HEK293T (cell line): ENCODE data around the gene COQ8B.

Experiments used
- CTCF ChIA-PET: fragments of 350-600 bp; formaldehyde crosslinking; extraction: SDS; loops from one replicate; lab custom pipeline; 2021; ENCODE audit warnings: antibody characterized with exemption, inconsistent platforms; lab: Yijun Ruan, JAX
- POLR2A ChIA-PET: fragments of 350-600 bp; formaldehyde crosslinking; extraction: SDS; loops from one replicate; lab custom pipeline; 2020; ENCODE audit warnings: antibody characterized with exemption, inconsistent platforms; lab: Yijun Ruan, JAX
- DNase-seq: peaks from one replicate; pipeline ENCODE4 v3.0.0; 2012; ENCODE audit warnings: mixed read lengths; ENCODE audit errors: extremely low spot score
- ARNT ChIP-seq: fragments of 450-650 bp; IDR thresholded peaks from 2 replicates; pipeline ENCODE4 v1.6.1; 2017; ENCODE audit warnings: mild to moderate bottlenecking
- BHLHE40 ChIP-seq: fragments of 450-650 bp; IDR thresholded peaks from 2 replicates; pipeline ENCODE4 v1.6.1; 2016; ENCODE audit warnings: mild to moderate bottlenecking, moderate library complexity, borderline replicate concordance
- CTBP1 ChIP-seq: fragments of 450-650 bp; IDR thresholded peaks from 2 replicates; pipeline ENCODE4 v1.6.1; 2016; ENCODE audit warnings: borderline replicate concordance
- ELF4 ChIP-seq: fragments of 450-650 bp; IDR thresholded peaks from 2 replicates; pipeline ENCODE4 v1.6.1; 2017; ENCODE audit warnings: antibody characterized with exemption
- FOXA1 ChIP-seq: fragments of 450-650 bp; IDR thresholded peaks from 2 replicates; pipeline ENCODE4 v1.6.1; 2016; ENCODE audit warnings: mild to moderate bottlenecking
- FOXK2 ChIP-seq: fragments of 450-650 bp; IDR thresholded peaks from 2 replicates; pipeline ENCODE4 v1.6.1; 2016; ENCODE audit warnings: mild to moderate bottlenecking
- FOXM1 ChIP-seq: fragments of 450-650 bp; IDR thresholded peaks from 2 replicates; pipeline ENCODE4 v1.6.1; 2017; ENCODE audit warnings: mild to moderate bottlenecking, borderline replicate concordance
- HDGF ChIP-seq: fragments of 450-650 bp; IDR thresholded peaks from 2 replicates; pipeline ENCODE4 v1.6.1; 2017; ENCODE audit warnings: antibody characterized with exemption, borderline replicate concordance
- L3MBTL2 ChIP-seq: fragments of 450-650 bp; conservative IDR thresholded peaks from 2 replicates; pipeline ENCODE4 v1.6.1; 2016; ENCODE audit warnings: mild to moderate bottlenecking
- LEF1 ChIP-seq: fragments of 450-650 bp; IDR thresholded peaks from 2 replicates; pipeline ENCODE4 v1.6.1; 2017; ENCODE audit warnings: mild to moderate bottlenecking, borderline replicate concordance
- NFRKB ChIP-seq: fragments of 450-650 bp; IDR thresholded peaks from 2 replicates; pipeline ENCODE4 v1.6.1; 2016; ENCODE audit warnings: mild to moderate bottlenecking, moderate library complexity
- PKNOX1 ChIP-seq: fragments of 450-650 bp; IDR thresholded peaks from 2 replicates; pipeline ENCODE4 v1.6.1; 2016
- SP1 ChIP-seq: fragments of 450-650 bp; IDR thresholded peaks from 2 replicates; pipeline ENCODE4 v1.6.1; 2017
- SUZ12 ChIP-seq: fragments of 450-650 bp; IDR thresholded peaks from 2 replicates; pipeline ENCODE4 v1.6.1; 2016; ENCODE audit warnings: mild to moderate bottlenecking
- TARDBP ChIP-seq: fragments of 450-650 bp; IDR thresholded peaks from 2 replicates; pipeline ENCODE4 v1.6.1; 2016
- ZNF384 ChIP-seq: fragments of 450-650 bp; IDR thresholded peaks from 2 replicates; pipeline ENCODE4 v1.6.1; 2016

The COQ8B gene

GRCh38 chr19:40671404-40671803, 45.3 kb downstream of the COQ8B start:
- TF ChIP-seq FOXA1 (no peak), FOXM1 (no peak), CTBP1 (no peak), HDGF (no peak), TARDBP (no peak), SUZ12 (no peak), FOXK2 (no peak), SP1 (no peak), ZNF384 (no peak), BHLHE40 (no peak), LEF1 (no peak), L3MBTL2 (no peak), PKNOX1 (no peak)
- CTCF ChIA-PET = no interaction called here
- no peak for DNase-seq
- POLR2A ChIA-PET = interaction anchor here (0.7 kb wide), 1 partner anchor 344 kb away, joined by 3 read pairs; no protein-coding TSS in a partner anchor

GRCh38 chr19:40668991-40669614, 47.6 kb downstream of the COQ8B start:
- TF ChIP-seq CTBP1 (no peak), L3MBTL2 (no peak), FOXM1 (no peak), FOXA1 (no peak), SP1 (no peak), HDGF (no peak)
- ChIA-PET POLR2A (no interaction called here), CTCF (no interaction called here)
- no peak for DNase-seq

DNA sequence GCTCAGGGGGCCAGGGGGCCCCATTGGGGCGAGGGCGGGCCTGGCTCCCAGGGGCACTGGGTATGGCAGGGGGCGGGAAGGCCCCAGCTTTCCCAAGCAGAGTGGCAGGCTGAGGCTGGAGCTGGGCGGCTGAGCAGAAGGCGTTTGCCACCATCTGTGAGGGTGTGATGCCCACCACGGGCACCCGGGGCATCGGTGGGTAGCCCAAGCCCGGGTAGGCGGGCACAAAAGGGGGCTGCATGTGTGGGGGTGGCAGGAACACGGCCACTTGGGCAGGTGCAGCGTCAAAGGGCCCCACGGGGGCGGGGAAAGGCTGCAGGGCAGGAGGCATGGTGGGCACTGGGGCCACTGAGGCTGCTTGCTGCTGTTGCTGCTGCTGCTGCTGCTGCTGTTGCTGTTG, 49.1 kb downstream of the COQ8B start:
- ChIA-PET CTCF (no interaction called here), POLR2A (no interaction called here)

DNA sequence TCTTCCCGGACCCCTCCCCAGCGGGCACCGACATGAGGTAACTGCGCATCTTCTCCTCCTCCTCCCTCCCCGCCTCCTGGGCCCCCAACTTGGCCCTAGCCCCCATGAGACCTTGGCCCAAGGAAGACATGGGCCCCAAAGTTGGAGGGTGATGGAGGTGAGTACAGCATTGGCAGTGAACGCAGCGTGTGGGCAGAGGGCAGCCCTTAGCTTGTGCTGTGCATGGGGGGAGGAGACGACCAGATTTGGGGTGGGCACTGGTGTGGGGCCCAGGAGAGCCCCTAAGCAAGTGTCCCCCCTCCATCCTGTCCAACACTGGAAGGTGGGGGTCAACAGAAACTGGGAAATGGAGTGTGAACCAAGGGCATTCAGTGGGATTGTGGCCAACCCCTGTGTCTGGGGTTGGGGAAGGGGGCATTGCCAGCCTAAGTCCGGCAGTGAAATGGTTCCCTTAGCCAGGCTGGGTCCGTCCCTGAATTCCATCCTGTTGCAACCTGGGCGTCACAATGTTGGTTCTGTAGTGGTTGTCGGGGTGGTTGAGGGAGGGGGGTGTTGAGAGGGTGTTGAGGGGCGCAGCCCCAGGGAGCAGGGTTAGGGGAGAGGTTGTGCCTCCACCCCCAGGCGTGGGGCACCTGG, 49.8 kb downstream of the COQ8B start:
- ChIA-PET CTCF (no interaction called here), POLR2A (no interaction called here)
- no peak for TF ChIP-seq SUZ12
- no peak for TF ChIP-seq ELF4
- no peak for TF ChIP-seq FOXA1
- TF ChIP-seq ARNT = no peak
- TF ChIP-seq ZNF384 = no peak
- no peak for TF ChIP-seq TARDBP
- TF ChIP-seq HDGF = no peak
- no peak for TF ChIP-seq CTBP1
- TF ChIP-seq NFRKB = no peak
- TF ChIP-seq BHLHE40 = no peak
- no peak for TF ChIP-seq L3MBTL2
- no peak for DNase-seq

More for the DNA sequence above, 49.1 kb downstream of the COQ8B start:
- TF ChIP-seq PKNOX1 (no peak), SP1 (no peak), BHLHE40 (no peak), FOXK2 (no peak), CTBP1 (no peak), SUZ12 (no peak), L3MBTL2 (no peak), LEF1 (no peak), TARDBP (no peak), HDGF (no peak), FOXM1 (no peak), ZNF384 (no peak), FOXA1 (no peak), ARNT (no peak), ELF4 (no peak), NFRKB (no peak)
- no peak for DNase-seq

- TF ChIP-seq NFRKB = no peak
- no peak for TF ChIP-seq TARDBP
- no peak for TF ChIP-seq PKNOX1
- no peak for TF ChIP-seq ZNF384
- TF ChIP-seq LEF1 = no peak
- no peak for TF ChIP-seq L3MBTL2
- no peak for TF ChIP-seq FOXA1
- no peak for TF ChIP-seq FOXM1
- TF ChIP-seq HDGF = no peak
- no peak for TF ChIP-seq SUZ12
- no peak for TF ChIP-seq CTBP1
- no peak for TF ChIP-seq ELF4
- TF ChIP-seq SP1 = no peak
- TF ChIP-seq BHLHE40 = no peak
- no peak for TF ChIP-seq FOXK2
- TF ChIP-seq ARNT = no peak
- ChIA-PET CTCF (interaction anchor here (0.6 to 1.3 kb wide), 8 partner anchors 18 to 221 kb away, joined by 3 to 7 read pairs (median 3); partner anchors contain the start of gene ACTMAP), POLR2A (interaction anchor here (0.7 to 1.9 kb wide), 9 partner anchors 18 to 600 kb away, joined by 3 to 8 read pairs (median 3); partner anchors contain the start of genes ACTMAP and RAB4B)
- no peak for DNase-seq
Observed at GRCh38 chr19:40663695-40664692, 52.7 kb downstream of the COQ8B start.
